Panc1 (cell line): Measurements from ENCODE around the gene DUS1L.

Source experiments
- CTCF ChIP-seq: fragments of 450-650 bp; IDR thresholded peaks from 2 replicates; pipeline ENCODE4 v1.5.1; 2017; ENCODE audit warnings: mild to moderate bottlenecking
- POLR2AphosphoS5 ChIP-seq: IDR thresholded peaks from 2 replicates; pipeline ENCODE4 v1.6.1; 2012; ENCODE audit warnings: mild to moderate bottlenecking, low read depth, low read length, moderate library complexity
- REST ChIP-seq, 2 experiments: IDR thresholded peaks; 2 replicates each; pipeline ENCODE4 v1.6.1; 2011 to 2012; ENCODE audit warnings: low read depth in 2 of 2, control low read depth in 1 of 2, low read length in 1 of 2, mild to moderate bottlenecking in 1 of 2, moderate library complexity in 1 of 2; ENCODE audit not compliant: insufficient read depth in 1 of 2
- SIN3A ChIP-seq: IDR thresholded peaks from 2 replicates; pipeline ENCODE4 v1.6.1; 2012; ENCODE audit warnings: low read depth, mild to moderate bottlenecking, low read length, moderate library complexity, borderline replicate concordance; ENCODE audit not compliant: insufficient read depth
- TCF7L2 ChIP-seq: IDR thresholded peaks from 2 replicates; pipeline ENCODE4 v1.6.1; 2011; ENCODE audit warnings: mild to moderate bottlenecking, low read depth, low read length, inconsistent platforms

GRCh38 chr17:82029391-82029790 lies 36.2 kb downstream of the DUS1L start:
- TF ChIP-seq CTCF (no peak), REST (IDR thresholded peaks at IDR 0.05; ENCODE audit: insufficient read depth in 1 of 2, low read depth in 2 of 2, low read length in 1 of 2) (no peak), POLR2AphosphoS5 (no peak), TCF7L2 (no peak), SIN3A (no peak)
